IMR-90 (cell line): Measurements from ENCODE around the gene DPYD.

Source experiments
- BHLHE40 ChIP-seq: fragments of 150-350 bp; IDR thresholded peaks from 2 replicates; pipeline ENCODE4 v1.6.1; 2016; ENCODE audit warnings: mild to moderate bottlenecking, low read depth, low read length
- CEBPB ChIP-seq: IDR thresholded peaks from 2 replicates; pipeline ENCODE4 v1.6.1; 2012; ENCODE audit warnings: low read depth, low read length, improper control_type of control experiment
- CHD1 ChIP-seq: IDR thresholded peaks from 2 replicates; pipeline ENCODE4 v1.6.1; 2012; ENCODE audit warnings: low read depth, low read length, improper control_type of control experiment
- CTCF ChIP-seq: conservative IDR thresholded peaks from 2 replicates; pipeline ENCODE4 v1.5.1; 2012; ENCODE audit warnings: mild to moderate bottlenecking, low read depth, low read length, improper control_type of control experiment
- FOS ChIP-seq: fragments of 150-350 bp; IDR thresholded peaks from 2 replicates; pipeline ENCODE4 v1.6.1; 2016; ENCODE audit warnings: low read depth, low read length
- MAZ ChIP-seq: IDR thresholded peaks from 2 replicates; pipeline ENCODE4 v1.6.1; 2012; ENCODE audit warnings: low read depth, mild to moderate bottlenecking, low read length, improper control_type of control experiment, moderate library complexity, borderline replicate concordance
- MXI1 ChIP-seq: IDR thresholded peaks from 2 replicates; pipeline ENCODE4 v1.6.1; 2012; ENCODE audit warnings: low read depth, mild to moderate bottlenecking, low read length, moderate library complexity, borderline replicate concordance
- POLR2A ChIP-seq: IDR thresholded peaks from 2 replicates; pipeline ENCODE4 v1.6.1; 2012; ENCODE audit warnings: mild to moderate bottlenecking, low read depth, low read length
- RAD21 ChIP-seq: IDR thresholded peaks from 2 replicates; pipeline ENCODE4 v1.6.1; 2012; ENCODE audit warnings: low read length, improper control_type of control experiment
- RFX5 ChIP-seq: IDR thresholded peaks from 2 replicates; pipeline ENCODE4 v1.8.0; 2012; ENCODE audit warnings: low read depth, mild to moderate bottlenecking, low read length, moderate library complexity
- USF2 ChIP-seq: fragments of 150-350 bp; IDR thresholded peaks from 2 replicates; pipeline ENCODE4 v1.6.1; 2017; ENCODE audit warnings: mild to moderate bottlenecking, antibody characterized with exemption, low read length, low read depth

- TF ChIP-seq RAD21 (no peak), CTCF (no peak), POLR2A (no peak), MAZ (no peak), CHD1 (no peak), USF2 (no peak), CEBPB (no peak), FOS (no peak), RFX5 (no peak), BHLHE40 (no peak), MXI1 (no peak)
Observed at GRCh38 chr1:97297611-97298010, 623.2 kb downstream of the DPYD start.
